ENCODE data around the gene RPEL1.

Gene RPEL1

GRCh38 chr10:103280031-103280430 lies 34.3 kb downstream of the RPEL1 start:
- no peak for TF ChIP-seq CTCF (IDR thresholded peaks at IDR 0.05; ENCODE audit: low read depth, low read length, missing control alignments)
- H3K4me3 ChIP-seq (ENCODE audit: low read depth, low read length), result no peak overlapping the region
- DNase-seq (ENCODE audit: low read depth), result no peak
- in situ Hi-C loops (cut with HindIII; ENCODE audit: low sequenced_read_pairs), result no loop called here

- DNase-seq (ENCODE audit: low read depth), result no peak
- no peak overlapping the region for H3K4me3 ChIP-seq (ENCODE audit: low read depth, low read length)
- no peak for TF ChIP-seq CTCF (IDR thresholded peaks at IDR 0.05; ENCODE audit: low read depth, low read length, missing control alignments)
- in situ Hi-C loops (cut with HindIII; ENCODE audit: low sequenced_read_pairs), result no loop called here
These were observed 34.8 kb downstream of the RPEL1 start for GRCh38 chr10:103280506-103280905.

GRCh38 chr10:103281753-103282152 lies 36.1 kb downstream of the RPEL1 start:
- H3K4me3 ChIP-seq (ENCODE audit: low read depth, low read length), result no peak overlapping the region
- no peak for DNase-seq (ENCODE audit: low read depth)
- in situ Hi-C loops (cut with HindIII; ENCODE audit: low sequenced_read_pairs), result no loop called here
- no peak for TF ChIP-seq CTCF (IDR thresholded peaks at IDR 0.05; ENCODE audit: low read depth, low read length, missing control alignments)

GRCh38 chr10:103282961-103283360 lies 37.3 kb downstream of the RPEL1 start:
- in situ Hi-C loops (cut with HindIII; ENCODE audit: low sequenced_read_pairs), result no loop called here
- TF ChIP-seq CTCF (IDR thresholded peaks at IDR 0.05; ENCODE audit: low read depth, low read length, missing control alignments), result no peak
- no peak overlapping the region for H3K4me3 ChIP-seq (ENCODE audit: low read depth, low read length)
- no peak for DNase-seq (ENCODE audit: low read depth)

GRCh38 chr10:103284170-103284569 lies 38.5 kb downstream of the RPEL1 start:
- in situ Hi-C loops (cut with HindIII; ENCODE audit: low sequenced_read_pairs), result no loop called here
- DNase-seq (ENCODE audit: low read depth), result no peak
- no peak for TF ChIP-seq CTCF (IDR thresholded peaks at IDR 0.05; ENCODE audit: low read depth, low read length, missing control alignments)
- no peak overlapping the region for H3K4me3 ChIP-seq (ENCODE audit: low read depth, low read length)

- DNase-seq (ENCODE audit: low read depth), result no peak
- no peak overlapping the region for H3K4me3 ChIP-seq (ENCODE audit: low read depth, low read length)
- TF ChIP-seq CTCF (IDR thresholded peaks at IDR 0.05; ENCODE audit: low read depth, low read length, missing control alignments), result no peak
- in situ Hi-C loops (cut with HindIII; ENCODE audit: low sequenced_read_pairs), result no loop called here
These were observed 42.3 kb downstream of the RPEL1 start for GRCh38 chr10:103287992-103288391.

GRCh38 chr10:103291588-103291987 lies 45.9 kb downstream of the RPEL1 start:
- TF ChIP-seq CTCF (IDR thresholded peaks at IDR 0.05; ENCODE audit: low read depth, low read length, missing control alignments), result no peak
- in situ Hi-C loops (cut with HindIII; ENCODE audit: low sequenced_read_pairs), result no loop called here
- no peak overlapping the region for H3K4me3 ChIP-seq (ENCODE audit: low read depth, low read length)
- DNase-seq (ENCODE audit: low read depth), result no peak
